Vagina (tissue), 2 donors: ENCODE measurements around the gene GZF1.

Experiments
- POLR2A ChIP-seq, 2 donors: fragments of 450-650 bp; IDR thresholded peaks; one replicate each; pipeline ENCODE4 v1.6.1; 2017; ENCODE audit warnings: antibody characterized with exemption in 2 of 2, mild to moderate bottlenecking in 2 of 2, moderate library complexity in 2 of 2
- POLR2AphosphoS5 ChIP-seq, 2 donors: sonication (generic); formaldehyde crosslinking; IDR thresholded peaks; one replicate each; pipeline ENCODE4 v1.9.0; 2017; ENCODE audit warnings: antibody characterized with exemption in 2 of 2, mild to moderate bottlenecking in 2 of 2, low read depth in 1 of 2; ENCODE audit not compliant: insufficient read depth in 1 of 2

GRCh38 chr20:23397961-23398360 lies 36.0 kb downstream of the GZF1 start:
- TF ChIP-seq POLR2AphosphoS5 (IDR thresholded peaks at IDR 0.05; ENCODE audit: insufficient read depth in 1 of 2, low read depth in 1 of 2) (no peak), POLR2A (IDR thresholded peaks at IDR 0.05) (no peak)
